Adrenal gland (tissue), 5 donors: ENCODE measurements around the gene NUMA1.

Source experiments
- POLR2A ChIP-seq, 2 donors: fragments of 450-650 bp; IDR thresholded peaks; one replicate each; pipeline ENCODE4 v1.6.1; 2017; ENCODE audit warnings: antibody characterized with exemption in 2 of 2, mild to moderate bottlenecking in 2 of 2, moderate library complexity in 1 of 2
- TF ChIP-seq, protein P1 (sequence below), 6 experiments: fragments of 450-650 bp in 4 of 6; fragments of 200-600 bp in 2 of 6; sonication (generic) in 1 of 6; IDR thresholded peaks; 1 replicate in 5 of 6; 2 replicates in 1 of 6; pipeline versions ENCODE4 v1.5.1 to v1.8.0; 2016 to 2021; ENCODE audit warnings: antibody characterized with exemption in 6 of 6, mild to moderate bottlenecking in 2 of 6, moderate library complexity in 1 of 6
- donor health status: DM: no; HTN: no; CAD: no.

DNA sequence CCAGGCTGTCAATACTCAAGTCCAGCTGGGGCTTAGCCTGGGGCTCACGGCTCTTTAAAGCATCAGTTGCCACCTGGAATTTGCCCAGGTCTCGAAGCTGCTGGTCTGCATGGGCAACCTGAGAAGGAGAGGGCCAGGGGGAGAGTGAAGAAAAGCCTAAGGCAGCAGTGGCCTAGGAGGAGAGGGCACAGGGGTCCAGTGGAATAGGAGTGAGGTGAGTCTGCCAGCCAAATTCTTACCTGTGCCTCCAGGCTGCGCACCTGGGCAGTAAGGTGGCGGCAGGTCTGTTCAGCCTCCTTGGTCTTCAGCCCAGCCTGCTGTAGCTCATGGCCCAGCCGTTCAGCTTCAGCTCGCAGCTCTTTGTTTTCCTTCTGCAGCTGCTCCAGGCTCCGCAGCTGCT is 71.6 kb downstream of the NUMA1 start:
- TF ChIP-seq, protein P1, sequence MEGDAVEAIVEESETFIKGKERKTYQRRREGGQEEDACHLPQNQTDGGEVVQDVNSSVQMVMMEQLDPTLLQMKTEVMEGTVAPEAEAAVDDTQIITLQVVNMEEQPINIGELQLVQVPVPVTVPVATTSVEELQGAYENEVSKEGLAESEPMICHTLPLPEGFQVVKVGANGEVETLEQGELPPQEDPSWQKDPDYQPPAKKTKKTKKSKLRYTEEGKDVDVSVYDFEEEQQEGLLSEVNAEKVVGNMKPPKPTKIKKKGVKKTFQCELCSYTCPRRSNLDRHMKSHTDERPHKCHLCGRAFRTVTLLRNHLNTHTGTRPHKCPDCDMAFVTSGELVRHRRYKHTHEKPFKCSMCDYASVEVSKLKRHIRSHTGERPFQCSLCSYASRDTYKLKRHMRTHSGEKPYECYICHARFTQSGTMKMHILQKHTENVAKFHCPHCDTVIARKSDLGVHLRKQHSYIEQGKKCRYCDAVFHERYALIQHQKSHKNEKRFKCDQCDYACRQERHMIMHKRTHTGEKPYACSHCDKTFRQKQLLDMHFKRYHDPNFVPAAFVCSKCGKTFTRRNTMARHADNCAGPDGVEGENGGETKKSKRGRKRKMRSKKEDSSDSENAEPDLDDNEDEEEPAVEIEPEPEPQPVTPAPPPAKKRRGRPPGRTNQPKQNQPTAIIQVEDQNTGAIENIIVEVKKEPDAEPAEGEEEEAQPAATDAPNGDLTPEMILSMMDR (IDR thresholded peaks at IDR 0.05): no peak
- TF ChIP-seq POLR2A (IDR thresholded peaks at IDR 0.05): no peak
